Lung (tissue), 12 donors: ENCODE results near the gene VAPB. TPM values are rescaled to one million over a fixed set of nuclear protein-coding genes. Genes with fewer than 3 reads are reported as not detected.

Experiments used
- ATAC-seq: fragments of 200-7000 bp; cut with Tn5 transposase; one replicate; pipeline ENCODE4 v1.9.1; 2020; ENCODE audit warnings: moderate number of reproducible peaks; ENCODE audit not compliant: insufficient read depth, low FRiP score
- DNase-seq, 3 donors: peaks; one replicate each; pipeline ENCODE4 v3.0.0-alpha.2; 2013 to 2017
- H3K27ac ChIP-seq, 2 donors: one replicate each; pipeline ENCODE4 v1.5.1; 2013; ENCODE audit warnings: mild to moderate bottlenecking in 2 of 2, moderate library complexity in 2 of 2, control low read depth in 1 of 2, inconsistent platforms in 1 of 2, low read depth in 1 of 2, low read length in 1 of 2
- H3K27me3 ChIP-seq, 3 donors: one replicate each; pipeline ENCODE4 v1.5.1; 2013; ENCODE audit warnings: low read length in 2 of 3; ENCODE audit not compliant: control insufficient read depth in 3 of 3, insufficient read depth in 3 of 3
- H3K36me3 ChIP-seq, 4 donors: one replicate each; pipeline ENCODE4 v1.5.1; 2013; ENCODE audit warnings: low read length in 4 of 4, mild to moderate bottlenecking in 1 of 4, moderate library complexity in 1 of 4; ENCODE audit not compliant: control insufficient read depth in 4 of 4, insufficient read depth in 4 of 4
- H3K4me1 ChIP-seq, 5 donors: one replicate each; pipeline ENCODE4 v1.5.1; 2013; ENCODE audit warnings: low read length in 5 of 5, mild to moderate bottlenecking in 2 of 5, moderate library complexity in 1 of 5; ENCODE audit not compliant: control insufficient read depth in 5 of 5, insufficient read depth in 5 of 5
- H3K4me3 ChIP-seq: one replicate; pipeline ENCODE4 v1.5.1; 2013; ENCODE audit warnings: mild to moderate bottlenecking, control low read depth, moderate library complexity
- H3K9ac ChIP-seq, 2 donors: one replicate each; pipeline ENCODE4 v1.5.1; 2013; ENCODE audit warnings: low read length in 2 of 2, control low read depth in 1 of 2; ENCODE audit not compliant: insufficient read depth in 1 of 2
- H3K9me3 ChIP-seq, 4 donors: one replicate each; pipeline ENCODE4 v1.5.1; 2013; ENCODE audit warnings: low read length in 3 of 4, mild to moderate bottlenecking in 1 of 4, moderate library complexity in 1 of 4; ENCODE audit not compliant: control insufficient read depth in 4 of 4, insufficient read depth in 3 of 4
- CTCF ChIP-seq: IDR thresholded peaks from 2 replicates; pipeline ENCODE4 v1.5.1; 2012; ENCODE audit warnings: mild to moderate bottlenecking; ENCODE audit errors: control extremely low read depth, extremely low read depth
- WGBS, 2 donors: extraction: QIAGEN DNeasy Blood & Tissue Kit; methylation state at CpG; one replicate each; pipeline ENCODE4 v1.1.7; 2013; 5-methylcytosine and 5-hydroxymethylcytosine counted together
- polyA plus RNA-seq, 2 donors: library from polyadenylated mRNA; stranded (reverse); fragments of 200-250 nt; gene quantifications; one replicate each; pipeline ENCODE4 v1.2.1, GENCODE V29; 2013
- total RNA-seq, 2 donors: library from RNA; depleted of rRNA in 1 of 2; stranded (reverse); fragments of >200 nt in 1 of 2; gene quantifications; one replicate each; pipeline ENCODE4 v1.2.1, GENCODE V29; 2014 to 2021
- donor health status: control.
- donor health status: control.
- donor health status: Bipolar disorder and iron deficiency.
- donor health status: healthy.
- donor health status: DM: yes; HTN: yes; CAD: no.

Gene VAPB
- total and polyA plus RNA-seq, 4 donors: 21.3 to 44.7 (median 24.1) TPM

GRCh38 chr20:58434326-58434725 is 45.3 kb downstream of the VAPB start:
- ATAC-seq (no peak), DNase-seq (no peak)
- 90 to 92% methylated on average over 5 of the region's 5 CpGs for WGBS, 2 donors
- H3K9me3 ChIP-seq: no peaks in the 10 kb centered on the region
- no peak overlapping the region for H3K9ac ChIP-seq
- H3K36me3 ChIP-seq: peaks cover 0 to 6% (median 2%) of the 10 kb centered on the region in 4 donors
- no peak for TF ChIP-seq CTCF
- H3K27ac ChIP-seq: no peak overlapping the region
- no peak overlapping the region for H3K4me3 ChIP-seq
- H3K4me1 ChIP-seq: peaks cover 0 to 21% (median 3%) of the 10 kb centered on the region in 5 donors
- H3K27me3 ChIP-seq: no peaks in the 10 kb centered on the region

DNA sequence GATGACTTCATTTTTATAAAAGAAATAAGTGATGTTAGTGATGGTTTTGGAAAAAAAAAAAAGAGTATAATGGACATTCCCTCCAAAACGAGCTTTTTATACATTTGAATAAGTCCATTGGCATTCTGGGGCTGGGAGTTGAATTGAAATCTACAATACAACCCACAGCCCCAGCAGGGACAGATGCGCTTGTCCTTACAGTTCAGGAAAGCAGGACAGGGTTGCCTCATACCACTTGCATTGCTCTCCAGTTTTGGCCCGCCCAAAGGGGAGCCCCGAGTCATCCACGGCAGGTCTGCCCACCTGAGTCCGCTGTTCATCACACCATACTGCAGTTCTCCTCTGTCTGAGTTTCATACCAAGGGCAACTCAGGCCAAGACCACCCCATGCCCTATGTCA is 46.2 kb downstream of the VAPB start:
- 93% methylated on average over 6 of the region's 6 CpGs for WGBS, 2 donors
- Histone ChIP-seq H3K27ac (no peak overlapping the region), H3K9me3 (no peaks in the 10 kb centered on the region), H3K27me3 (no peaks in the 10 kb centered on the region), H3K4me3 (no peak overlapping the region), H3K36me3 (peaks cover 0 to 6% (median 1%) of the 10 kb centered on the region in 4 donors), H3K9ac (no peak overlapping the region), H3K4me1 (peaks cover 0 to 24% (median 3%) of the 10 kb centered on the region in 5 donors)
- DNase-seq (no peak), ATAC-seq (no peak)
- TF ChIP-seq CTCF: no peak

- H3K36me3 ChIP-seq: peaks cover 0 to 6% (median 2%) of the 10 kb centered on the region in 4 donors
- DNase-seq: no peak
- no peak overlapping the region for H3K9ac ChIP-seq
- H3K27me3 ChIP-seq: no peaks in the 10 kb centered on the region
- no peak for TF ChIP-seq CTCF
- no peaks in the 10 kb centered on the region for H3K9me3 ChIP-seq
- WGBS, 2 donors: 93 to 96% methylated on average over 5 of the region's 5 CpGs
- H3K4me1 ChIP-seq: peaks cover 0 to 19% (median 3%) of the 10 kb centered on the region in 5 donors
- H3K4me3 ChIP-seq: no peak overlapping the region
- ATAC-seq: no peak
- H3K27ac ChIP-seq: no peak overlapping the region
Measured at GRCh38 chr20:58436868-58437645, 48.0 kb downstream of the VAPB start.
